OCI-LY7 (cell line): ENCODE results near the gene POLR1D.

Experiments
- CTCF ChIP-seq: fragments of 200-600 bp; sonication (generic); conservative IDR thresholded peaks from 2 replicates; pipeline ENCODE4 v1.5.1; 2014; ENCODE audit warnings: mild to moderate bottlenecking, antibody characterized with exemption, low read length, moderate library complexity, mixed read lengths
- EZH2phosphoT487 ChIP-seq: fragments of 200-600 bp; sonication (generic); IDR thresholded peaks from 2 replicates; pipeline ENCODE4 v1.6.1; 2018; ENCODE audit warnings: low read depth, borderline replicate concordance, mild to moderate bottlenecking, mixed run types, antibody characterized with exemption, low read length, moderate library complexity, mixed read lengths

- TF ChIP-seq CTCF: no peak
- TF ChIP-seq EZH2phosphoT487: no peak
Measured at GRCh38 chr13:27634791-27635190, 13.1 kb downstream of the POLR1D start.
